B cell (primary cell): ENCODE data around the gene TMEM273. TPM values are rescaled to one million over a fixed set of nuclear protein-coding genes. Genes with fewer than 3 reads are reported as not detected.

Experiments
- ATAC-seq: fragments of 200-7000 bp; cut with Tn5 transposase; one replicate; pipeline ENCODE4 v1.10.0; 2021; ENCODE audit warnings: low read depth, mild to moderate bottlenecking, moderate number of reproducible peaks, moderate library complexity
- CTCF ChIA-PET: fragments of 350-600 bp; sonication (Branson Sonifier 250); formaldehyde crosslinking; loops from one replicate; lab custom pipeline; 2021; ENCODE audit warnings: antibody characterized with exemption, inconsistent platforms; lab: Charles Lee
- POLR2A ChIA-PET: fragments of 350-600 bp; sonication (Branson Sonifier 250); formaldehyde crosslinking; loops from one replicate; lab custom pipeline; 2021; ENCODE audit warnings: antibody characterized with exemption; lab: Charles Lee
- DNase-seq: peaks from one replicate; pipeline ENCODE4 v3.0.0; 2013
- H2AFZ ChIP-seq: 2 replicates; pipeline ENCODE4 v1.6.1; 2012; ENCODE audit warnings: mild to moderate bottlenecking, low read depth, low read length; ENCODE audit not compliant: insufficient read depth, poor library complexity, severe bottlenecking
- H3K27ac ChIP-seq, 2 donors: 1 replicate in 1 of 2; 2 replicates in 1 of 2; pipeline ENCODE4 v1.5.1; 2012 to 2013; ENCODE audit warnings: low read length in 2 of 2, mild to moderate bottlenecking in 2 of 2, moderate library complexity in 1 of 2
- H3K27me3 ChIP-seq, 4 experiments: fragments of 200-600 bp in 1 of 4; sonication (generic) in 1 of 4; replicated peaks in 1 of 4; 1 replicate in 2 of 4; 2 replicates in 2 of 4; pipeline versions ENCODE4 v1.6.1 to v1.7.0; 2013 to 2016; ENCODE audit warnings: low read length in 3 of 4, mild to moderate bottlenecking in 2 of 4, mixed read lengths in 1 of 4, moderate library complexity in 1 of 4; ENCODE audit not compliant: insufficient read depth in 4 of 4, control insufficient read depth in 3 of 4; ENCODE audit errors: control extremely low read depth in 1 of 4
- H3K36me3 ChIP-seq, 2 experiments: replicated peaks in 1 of 2; 1 replicate in 1 of 2; 2 replicates in 1 of 2; pipeline versions ENCODE4 v1.6.1 to v1.7.1; 2013; ENCODE audit warnings: low read length in 1 of 2; ENCODE audit not compliant: insufficient read depth in 2 of 2, control insufficient read depth in 1 of 2; ENCODE audit errors: control extremely low read depth in 1 of 2, extremely low read depth in 1 of 2
- H3K4me1 ChIP-seq, 2 donors: fragments of 200-600 bp in 1 of 2; sonication (generic) in 1 of 2; 1 replicate in 1 of 2; 2 replicates in 1 of 2; pipeline versions ENCODE4 v1.5.1 to v1.6.1; 2013 to 2017; ENCODE audit warnings: low read length in 2 of 2; ENCODE audit not compliant: control insufficient read depth in 2 of 2, insufficient read depth in 2 of 2
- H3K4me2 ChIP-seq: replicated peaks from 2 replicates; pipeline ENCODE3; 2012; ENCODE audit warnings: mild to moderate bottlenecking, low read depth, low read length; ENCODE audit not compliant: poor library complexity, severe bottlenecking
- H3K4me3 ChIP-seq, 5 experiments: fragments of 200-600 bp in 1 of 5; sonication (generic) in 1 of 5; 1 replicate in 3 of 5; 2 replicates in 2 of 5; pipeline versions ENCODE4 v1.5.1 to v1.7.0; 2011 to 2016; ENCODE audit warnings: low read length in 4 of 5, mild to moderate bottlenecking in 4 of 5, low read depth in 2 of 5, control low read depth in 1 of 5, moderate library complexity in 1 of 5; ENCODE audit not compliant: insufficient read depth in 1 of 5; ENCODE audit errors: control extremely low read depth in 1 of 5, extremely low read depth in 1 of 5
- H3K79me2 ChIP-seq: fragments of 200-600 bp; sonication (generic); one replicate; pipeline ENCODE4 v1.6.0; 2016; ENCODE audit warnings: low read length; ENCODE audit not compliant: control insufficient read depth, insufficient read depth
- H3K9ac ChIP-seq: fragments of 200-600 bp; sonication (generic); 2 replicates; pipeline ENCODE4 v1.6.1; 2017; ENCODE audit warnings: mild to moderate bottlenecking, low read length, moderate library complexity
- H3K9me3 ChIP-seq, 3 donors: one replicate each; pipeline versions ENCODE4 v1.6.1 to v1.7.1; 2013; ENCODE audit warnings: low read length in 2 of 3; ENCODE audit not compliant: control insufficient read depth in 2 of 3, insufficient read depth in 1 of 3; ENCODE audit errors: control extremely low read depth in 1 of 3
- H4K20me1 ChIP-seq: 2 replicates; pipeline ENCODE4 v1.6.0; 2012; ENCODE audit warnings: mild to moderate bottlenecking, low read length; ENCODE audit not compliant: insufficient read depth, control insufficient read depth, poor library complexity, severe bottlenecking
- H3K27ac Mint-ChIP-seq: one replicate; pipeline ENCODE4 v1.8.0; 2021; ENCODE audit warnings: mixed read lengths
- H3K27me3 Mint-ChIP-seq: one replicate; pipeline ENCODE4 v1.8.0; 2021; ENCODE audit warnings: mixed read lengths
- H3K4me1 Mint-ChIP-seq: one replicate; pipeline ENCODE4 v1.8.0; 2021; ENCODE audit warnings: mixed read lengths
- H3K4me3 Mint-ChIP-seq: one replicate; pipeline ENCODE4 v1.8.0; 2021; ENCODE audit warnings: mixed read lengths
- H3K9me3 Mint-ChIP-seq: one replicate; pipeline ENCODE4 v1.8.0; 2022; ENCODE audit warnings: mixed read lengths; ENCODE audit not compliant: insufficient read depth
- CTCF ChIP-seq: fragments of 200-600 bp; IDR thresholded peaks from one replicate; pipeline ENCODE4 v1.8.0; 2022; ENCODE audit warnings: antibody characterized with exemption, mild to moderate bottlenecking
- EZH2 ChIP-seq: IDR thresholded peaks from 2 replicates; pipeline ENCODE4 v1.6.1; 2012; ENCODE audit warnings: borderline replicate concordance, low read depth, mild to moderate bottlenecking, moderate library complexity, low read length; ENCODE audit not compliant: insufficient read depth, poor library complexity, severe bottlenecking
- WGBS: methylation state at CpG from one replicate; pipeline ENCODE4 v1.1.5; 2013; ENCODE audit warnings: missing lambda C conversion rate; ENCODE audit not compliant: insufficient coverage; 5-methylcytosine and 5-hydroxymethylcytosine counted together
- intact Hi-C: fragments of 100-400 bp; cut with micrococcal nuclease; formaldehyde crosslinking; loops from one replicate; pipeline ENCODE4 v1.10.0; 2022
- polyA plus RNA-seq: library from polyadenylated mRNA; depleted of rRNA; stranded (reverse); fragments of >200 nt; gene quantifications from 2 replicates; pipeline ENCODE4 v1.2.3, GENCODE V29; 2012
- total RNA-seq, 2 donors: library from RNA; stranded (reverse); fragments of 120-200 nt in 1 of 2; gene quantifications; 1 replicate in 1 of 2; 2 replicates in 1 of 2; pipeline versions ENCODE4 v1.2.3 to v1.2.4, GENCODE V29; 2013 to 2022

The TMEM273 gene
- total and polyA plus RNA-seq, 2 donors (not counting 1 experiment from before 2014, with no cell fraction given) = 36.0 to 36.4 TPM

GRCh38 chr10:49129376-49129775 lies 58.8 kb downstream of the TMEM273 start:
- CTCF ChIA-PET = no interaction called here
- intact Hi-C loops = no loop called here
- no peak for ATAC-seq

DNA sequence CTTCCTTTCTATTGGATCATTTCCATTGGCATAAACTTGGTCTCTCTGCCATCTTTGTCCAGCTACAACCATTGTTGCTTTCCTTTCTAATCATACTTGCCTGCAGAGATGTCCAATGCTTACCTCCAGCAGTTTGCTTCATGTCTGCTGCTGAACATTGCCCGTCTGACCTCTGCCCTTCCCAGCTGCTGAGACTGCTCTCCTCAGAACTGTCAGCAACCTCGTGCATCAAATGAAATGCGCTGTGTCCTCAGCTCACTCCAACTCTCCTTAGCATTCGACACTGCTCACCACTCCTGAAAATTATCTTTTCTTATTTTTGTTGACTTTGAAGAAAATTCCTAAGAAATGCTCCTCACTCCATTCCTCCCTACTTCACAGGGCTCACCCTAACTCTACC lies 59.3 kb downstream of the TMEM273 start:
- intact Hi-C loops = no loop called here
- Histone ChIP-seq H4K20me1 (no peaks in the 10 kb centered on the region), H3K9ac (no peak overlapping the region)

More at GRCh38 chr10:49129376-49129775, 58.8 kb downstream of the TMEM273 start:
- no peaks in the 10 kb centered on the region for H3K36me3 ChIP-seq
- no peaks in the 10 kb centered on the region for H3K79me2 ChIP-seq
- H3K4me2 ChIP-seq = no peak overlapping the region
- Mint-ChIP-seq H3K27ac (no peak overlapping the region), H3K4me1 (peaks cover 4% of the 10 kb centered on the region), H3K9me3 (no peaks in the 10 kb centered on the region), H3K4me3 (no peak overlapping the region), H3K27me3 (peaks cover 27% of the 10 kb centered on the region)
- peaks cover 0 to 8% (median 0%) of the 10 kb centered on the region in 4 experiments for H3K27me3 ChIP-seq
- H3K9me3 ChIP-seq = peaks cover 0 to 8% (median 5%) of the 10 kb centered on the region in 3 donors
- WGBS = 87% methylated on average over 1 of the region's 1 CpG
- no peak for DNase-seq
- H3K27ac ChIP-seq = no peak overlapping the region
- no peaks in the 10 kb centered on the region for H4K20me1 ChIP-seq
- TF ChIP-seq EZH2 (no peak), CTCF (no peak)
- H3K4me1 ChIP-seq = peaks cover 5 to 8% of the 10 kb centered on the region in 2 donors
- H3K4me3 ChIP-seq = no peak overlapping the region
- H2AFZ ChIP-seq = no peak overlapping the region
- H3K9ac ChIP-seq = no peak overlapping the region
- POLR2A ChIA-PET = no interaction called here

More for the DNA sequence above, 59.3 kb downstream of the TMEM273 start:
- POLR2A ChIA-PET = no interaction called here
- Histone ChIP-seq H3K27me3 (peaks cover 0 to 8% (median 0%) of the 10 kb centered on the region in 4 experiments), H3K36me3 (no peaks in the 10 kb centered on the region), H3K9me3 (peaks cover 0 to 5% (median under 1%) of the 10 kb centered on the region in 3 donors), H3K4me3 (no peak overlapping the region), H3K4me1 (peaks cover 0 to 3% of the 10 kb centered on the region in 2 donors), H3K79me2 (no peaks in the 10 kb centered on the region), H3K27ac (no peak overlapping the region), H2AFZ (no peak overlapping the region), H3K4me2 (no peak overlapping the region)
- H3K27ac Mint-ChIP-seq = no peak overlapping the region
- peaks cover 27% of the 10 kb centered on the region for H3K27me3 Mint-ChIP-seq
- no peaks in the 10 kb centered on the region for H3K9me3 Mint-ChIP-seq
- 84% methylated on average over 2 of the region's 4 CpGs for WGBS
- no peak for TF ChIP-seq CTCF
- no peak for TF ChIP-seq EZH2
- no peaks in the 10 kb centered on the region for H3K4me1 Mint-ChIP-seq
- CTCF ChIA-PET = no interaction called here
- no peak for ATAC-seq
- H3K4me3 Mint-ChIP-seq = no peak overlapping the region
- no peak for DNase-seq
